HG02870 (cell line): ENCODE results near the gene TPI1.
"Not testable (repeated sequence)": the region's sequence is repeated elsewhere in the genome, so short reads cannot be mapped to it uniquely, and the experiment has no call there.

Experiments
- ATAC-seq: cut with Tn5 transposase; IDR thresholded peaks from one replicate; pipeline ENCODE4 v1.9.1; 2021; ENCODE audit warnings: mild to moderate bottlenecking, moderate library complexity; ENCODE audit not compliant: unreplicated experiment

The TPI1 gene

DNA sequence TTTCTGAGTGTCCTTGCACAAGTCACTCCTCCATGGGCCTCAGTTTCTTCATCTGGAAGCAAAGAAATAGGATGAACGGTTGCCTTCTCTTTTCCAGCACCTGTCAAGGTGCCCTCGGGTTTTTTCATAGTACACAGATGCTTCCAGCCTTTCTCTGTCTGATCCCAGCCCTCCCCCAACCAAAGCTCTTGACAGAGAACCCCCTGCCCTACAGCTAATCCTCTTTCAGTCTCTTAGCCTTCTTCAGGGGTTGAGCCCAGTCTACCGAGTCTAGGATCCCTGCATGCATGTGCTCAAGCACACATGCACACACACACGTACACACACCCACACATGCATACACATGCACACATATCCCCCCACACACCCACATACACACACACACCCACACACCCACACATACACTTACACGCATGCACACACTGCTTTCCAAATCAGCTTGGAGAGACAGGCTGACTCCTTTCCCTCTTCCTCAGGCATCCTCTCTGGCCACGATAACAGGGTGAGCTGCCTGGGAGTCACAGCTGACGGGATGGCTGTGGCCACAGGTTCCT, 20.9 kb upstream of the TPI1 start:
- no peak for ATAC-seq

GRCh38 chr12:6847676-6848075, 19.7 kb upstream of the TPI1 start:
- ATAC-seq = no peak

GRCh38 chr12:6849427-6849826, 17.9 kb upstream of the TPI1 start:
- ATAC-seq = no peak

GRCh38 chr12:6849976-6850560, 17.3 kb upstream of the TPI1 start:
- no peak for ATAC-seq

DNA sequence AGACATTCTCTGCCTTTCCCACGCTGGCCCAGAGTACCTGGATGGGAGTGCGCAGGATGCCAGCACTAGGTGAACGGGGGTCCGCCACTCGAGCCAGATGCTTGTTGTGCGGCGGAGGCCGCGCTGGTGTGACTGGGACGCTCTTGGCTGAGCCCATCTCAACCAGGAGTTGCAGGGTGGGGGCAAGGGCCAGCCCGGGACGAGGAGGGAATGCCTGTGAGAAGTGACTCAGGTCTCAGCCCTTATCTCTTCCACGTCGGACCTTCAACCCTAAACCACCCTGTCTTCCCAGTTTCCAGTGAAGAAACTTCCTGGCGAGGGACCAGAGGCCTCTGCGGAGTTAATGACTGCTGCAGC, 16.6 kb upstream of the TPI1 start:
- ATAC-seq = no peak

DNA sequence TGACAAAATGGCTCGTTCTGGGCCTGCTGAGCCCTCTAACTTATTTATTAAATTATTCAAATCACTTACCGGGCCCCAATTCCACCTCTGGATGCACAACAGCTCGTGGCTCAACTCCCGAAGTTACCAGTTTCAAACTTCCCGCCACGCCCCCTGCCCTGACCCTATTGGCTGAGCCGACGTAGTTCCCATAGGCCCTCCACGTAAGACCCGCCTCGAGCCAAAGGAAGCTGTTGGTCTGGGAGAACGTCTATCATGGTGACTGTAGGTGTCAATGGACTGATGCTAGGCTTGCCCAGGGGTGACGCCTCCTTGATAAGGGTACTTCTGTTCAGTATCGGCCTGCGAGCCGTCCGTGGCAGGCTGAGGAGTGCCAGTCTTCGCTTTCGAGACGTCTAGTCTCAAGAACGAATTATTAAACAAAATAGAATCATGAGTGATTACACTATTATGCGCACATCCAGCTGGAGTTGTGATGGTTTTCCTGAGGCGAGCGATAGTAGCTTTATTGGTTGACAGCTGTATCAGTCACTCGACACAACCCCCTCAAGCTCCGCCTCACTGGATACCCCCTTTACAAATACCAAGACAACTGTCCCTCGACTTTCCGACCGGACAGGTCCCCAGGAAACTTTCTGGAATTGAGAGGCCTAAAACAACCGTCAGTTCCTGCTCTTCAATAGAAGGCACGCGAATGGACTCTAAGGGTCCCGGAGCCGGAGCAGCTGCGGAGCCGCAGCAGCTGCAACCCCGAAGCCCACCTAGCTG, 16.0 kb upstream of the TPI1 start, which contains the start of gene CDCA3:
Gene CDCA3, minus strand, starts transcription at position 134 of the 768 bp plus-strand sequence. CDS start 334 bp downstream, outside the sequence.
- peak; percentile 49 for ATAC-seq

GRCh38 chr12:6851921-6852650, 15.2 kb upstream of the TPI1 start, which contains the start of gene USP5:
USP5 (plus strand) TSS chr12:6852150; CDS start chr12:6852180, 30 bp downstream.
- ATAC-seq = peak; percentile 72

DNA sequence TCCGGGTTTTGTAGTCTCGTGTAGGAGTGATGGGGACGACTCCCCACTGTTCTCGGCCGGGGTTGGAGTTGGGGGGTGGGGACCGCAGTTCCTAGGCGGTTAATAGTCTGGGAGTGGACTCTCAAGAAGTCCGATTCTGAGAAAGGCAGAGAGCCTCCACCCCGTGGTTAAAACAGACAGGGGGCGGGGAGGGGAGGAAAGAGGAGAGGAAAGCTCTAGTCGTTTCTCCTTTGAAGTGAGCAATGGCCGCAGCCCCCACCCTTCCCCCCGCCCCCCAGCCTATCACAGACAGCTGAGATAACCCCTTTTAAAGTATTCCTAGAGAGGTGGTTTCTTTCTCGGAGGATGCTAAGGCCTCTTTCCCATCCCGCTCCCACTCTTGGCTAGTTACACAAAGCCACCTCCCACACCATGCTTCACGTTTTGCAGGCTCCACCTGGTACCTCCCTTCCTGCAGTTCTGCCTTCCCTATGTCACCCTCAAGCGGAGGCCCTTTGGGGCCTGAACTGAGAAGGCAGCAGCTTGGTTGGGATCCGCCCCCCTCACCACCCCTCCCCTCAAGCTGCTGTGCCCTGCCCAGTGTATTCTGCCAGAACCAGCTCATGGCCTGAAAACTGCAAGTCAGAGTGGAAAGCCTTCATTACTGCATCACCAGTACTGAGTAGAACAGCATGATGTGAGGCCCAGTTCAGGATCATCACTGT, 14.5 kb upstream of the TPI1 start:
- no peak for ATAC-seq

DNA sequence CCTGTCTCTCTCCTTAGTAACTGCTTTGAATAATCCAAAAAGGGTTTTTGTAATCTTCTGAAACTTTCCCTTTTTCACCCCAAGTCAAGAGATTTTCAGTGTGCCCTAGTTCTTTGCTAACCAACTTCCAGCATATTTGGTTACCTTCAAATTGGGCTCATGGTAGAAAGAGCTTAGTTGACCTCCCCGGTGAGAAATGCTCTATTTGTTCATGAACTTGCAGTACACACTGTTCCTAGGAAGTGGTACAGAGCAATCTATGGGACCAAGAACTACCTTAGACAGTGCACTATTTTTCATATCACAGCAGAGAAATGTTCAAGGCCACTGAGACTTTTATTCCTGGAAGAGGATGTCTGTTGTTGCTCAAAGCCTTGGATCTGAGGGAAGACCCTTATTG, 13.7 kb upstream of the TPI1 start:
- no peak for ATAC-seq

DNA sequence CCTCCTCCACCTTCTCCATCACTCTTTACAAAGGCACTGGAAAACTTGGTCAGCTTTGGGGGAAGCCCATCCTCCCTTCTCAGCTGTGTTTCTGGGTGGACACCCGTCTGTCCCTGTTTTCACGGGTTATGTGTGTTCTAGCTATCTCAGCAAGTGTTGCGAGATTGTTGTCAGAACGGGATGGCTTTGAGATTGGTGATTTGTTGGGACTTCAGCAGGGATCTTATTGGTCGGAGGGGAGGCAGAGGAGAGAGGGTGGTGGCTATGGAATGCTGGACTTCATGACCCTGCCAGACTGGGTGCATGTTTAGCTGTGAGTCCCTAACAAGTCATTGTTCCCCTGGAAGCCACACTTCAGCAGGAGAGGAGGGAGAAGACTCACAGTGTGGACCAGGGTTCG, 13.3 kb upstream of the TPI1 start:
- ATAC-seq = no peak

DNA sequence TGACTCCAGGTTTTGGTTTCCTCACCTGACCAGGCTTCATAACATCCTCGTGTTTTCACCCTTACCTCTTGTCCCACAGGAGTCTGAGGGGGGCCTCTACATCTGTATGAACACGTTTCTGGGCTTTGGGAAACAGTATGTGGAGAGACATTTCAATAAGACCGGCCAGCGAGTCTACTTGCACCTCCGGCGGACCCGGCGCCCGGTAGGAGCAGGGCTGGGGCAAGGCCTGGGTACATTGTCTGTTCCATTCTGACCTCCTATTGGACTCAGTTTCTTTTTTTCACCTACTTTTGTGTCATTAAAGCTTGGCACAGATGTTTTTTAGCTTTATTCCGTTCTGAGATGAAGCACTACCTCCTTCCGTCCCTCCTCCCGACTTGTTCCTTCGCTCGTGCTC, 12.0 kb upstream of the TPI1 start:
- no peak for ATAC-seq

DNA sequence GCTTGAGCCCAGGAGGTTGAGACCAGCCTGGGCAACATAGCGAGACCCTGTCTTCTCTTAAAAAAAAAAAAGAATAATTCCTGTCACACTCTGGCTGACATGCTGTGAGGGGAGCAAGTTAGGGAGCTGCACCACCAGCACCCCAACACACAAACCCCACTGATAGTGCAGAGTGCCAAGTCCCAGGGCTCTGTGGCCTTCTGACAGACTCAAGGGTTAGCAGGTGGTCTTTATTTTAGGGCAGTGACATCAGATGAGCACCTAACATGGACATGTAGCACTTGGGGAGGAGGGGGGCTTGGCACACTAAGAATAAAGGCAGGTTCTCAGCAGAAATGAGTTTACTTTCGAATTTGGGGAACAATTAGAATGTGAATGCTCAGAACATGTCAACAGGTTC, 8.5 kb upstream of the TPI1 start:
- ATAC-seq = no peak

DNA sequence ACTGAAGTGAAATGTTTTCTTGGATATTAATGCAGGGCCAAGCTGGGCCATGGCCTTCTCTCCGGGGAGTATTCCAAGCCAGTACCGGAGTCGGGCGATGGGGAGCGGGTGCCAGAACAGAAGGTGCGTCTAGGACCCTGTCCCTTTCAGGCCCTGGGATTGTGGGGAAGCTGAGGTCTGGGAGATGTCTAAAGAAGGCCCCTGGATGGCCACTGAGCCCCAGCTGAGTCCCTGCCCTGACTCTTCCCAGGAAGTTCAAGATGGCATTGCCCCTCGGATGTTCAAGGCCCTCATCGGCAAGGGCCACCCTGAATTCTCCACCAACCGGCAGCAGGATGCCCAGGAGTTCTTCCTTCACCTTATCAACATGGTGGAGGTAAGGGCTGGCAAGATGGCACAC, 7.2 kb upstream of the TPI1 start:
- no peak for ATAC-seq

- no peak for ATAC-seq
Observed at GRCh38 chr12:6860942-6861341, 6.4 kb upstream of the TPI1 start.

GRCh38 chr12:6861391-6861790, 5.9 kb upstream of the TPI1 start:
- no peak for ATAC-seq

GRCh38 chr12:6863033-6863432, 4.3 kb upstream of the TPI1 start:
- ATAC-seq = no peak

DNA sequence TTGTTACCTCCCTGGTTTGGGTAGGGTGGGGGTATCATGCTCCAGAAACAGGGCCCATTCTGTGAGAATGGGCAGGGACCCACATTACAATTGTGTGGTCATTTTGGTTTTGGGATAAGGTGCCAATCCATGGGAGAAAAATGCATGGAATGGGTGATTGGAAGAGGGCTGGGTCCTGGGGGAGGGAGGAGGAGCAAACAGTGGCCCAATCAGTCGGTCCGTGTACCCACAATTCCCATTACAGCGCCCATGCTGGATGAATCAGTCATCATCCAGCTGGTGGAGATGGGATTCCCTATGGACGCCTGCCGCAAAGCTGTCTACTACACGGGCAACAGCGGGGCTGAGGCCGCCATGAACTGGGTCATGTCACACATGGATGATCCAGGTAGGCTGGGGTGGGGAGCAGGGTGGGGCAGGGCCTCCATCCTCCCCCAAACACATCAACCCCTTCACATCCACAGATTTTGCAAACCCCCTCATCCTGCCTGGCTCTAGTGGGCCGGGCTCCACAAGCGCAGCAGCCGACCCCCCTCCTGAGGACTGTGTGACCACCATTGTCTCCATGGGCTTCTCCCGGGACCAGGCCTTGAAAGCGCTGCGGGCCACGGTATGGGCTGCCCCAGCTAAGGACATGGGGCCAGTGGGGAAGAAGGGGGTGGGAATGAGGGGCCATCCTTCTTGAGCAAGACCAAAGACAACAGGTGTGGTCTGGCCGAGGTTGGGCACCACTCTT, 3.6 kb upstream of the TPI1 start:
- ATAC-seq = no peak

DNA sequence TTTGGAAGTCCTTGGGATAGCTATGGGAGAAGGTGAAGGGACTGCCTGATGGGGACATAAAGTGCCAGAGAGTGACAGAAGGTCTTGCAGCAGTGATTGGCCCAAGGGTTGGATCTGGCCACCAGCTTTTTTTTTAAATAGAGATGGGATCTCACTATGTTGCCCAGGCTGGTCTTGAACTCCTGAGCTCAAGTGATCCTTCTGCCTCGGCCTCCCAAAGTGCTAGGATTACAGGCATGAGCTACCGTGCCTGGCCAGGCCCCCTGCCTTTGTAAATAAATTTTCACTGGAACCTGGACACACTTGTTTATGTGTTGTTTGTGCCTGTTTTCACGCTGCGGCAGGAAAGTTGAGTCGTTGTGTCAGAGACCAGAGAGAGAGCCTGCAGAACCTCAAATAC, 2.0 kb upstream of the TPI1 start:
- not testable (repeated sequence) for ATAC-seq

DNA sequence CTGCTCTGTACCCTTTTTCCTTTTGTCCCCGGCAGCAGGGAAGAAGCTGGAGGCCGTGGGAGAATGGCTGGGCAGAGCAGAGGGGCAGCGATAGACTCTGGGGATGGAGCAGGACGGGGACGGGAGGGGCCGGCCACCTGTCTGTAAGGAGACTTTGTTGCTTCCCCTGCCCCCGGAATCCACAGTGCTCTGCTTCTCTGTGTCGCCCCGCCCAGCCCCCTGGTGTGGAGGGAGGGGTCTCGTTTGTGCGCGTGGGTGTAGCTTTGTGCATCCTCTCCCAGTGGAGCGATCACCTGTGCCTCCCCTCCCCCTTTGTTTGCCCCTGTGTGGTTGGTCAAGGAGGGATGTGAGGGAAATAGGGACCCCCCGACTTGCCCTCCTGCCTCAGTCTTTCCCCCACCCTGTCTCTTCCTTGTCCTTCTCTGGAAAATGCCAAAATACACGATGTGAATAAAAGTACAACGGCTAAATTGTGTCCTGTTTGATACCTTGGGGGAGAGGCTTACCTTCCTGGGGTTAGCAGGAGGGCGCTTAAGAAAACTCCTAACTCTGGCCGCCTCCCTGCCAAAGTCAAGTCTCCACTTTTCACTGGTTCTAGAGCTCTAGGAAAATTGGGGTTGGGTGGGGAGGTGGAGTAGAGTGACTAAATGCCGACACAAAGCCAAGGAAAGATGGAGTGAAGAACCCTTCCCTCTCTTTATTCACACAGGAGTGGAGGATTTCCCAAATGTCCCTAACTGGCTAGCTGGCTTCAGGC, 990 bp upstream of the TPI1 start:
- no peak for ATAC-seq
